ENCODE results near the gene HS3ST3B1.

DNA sequence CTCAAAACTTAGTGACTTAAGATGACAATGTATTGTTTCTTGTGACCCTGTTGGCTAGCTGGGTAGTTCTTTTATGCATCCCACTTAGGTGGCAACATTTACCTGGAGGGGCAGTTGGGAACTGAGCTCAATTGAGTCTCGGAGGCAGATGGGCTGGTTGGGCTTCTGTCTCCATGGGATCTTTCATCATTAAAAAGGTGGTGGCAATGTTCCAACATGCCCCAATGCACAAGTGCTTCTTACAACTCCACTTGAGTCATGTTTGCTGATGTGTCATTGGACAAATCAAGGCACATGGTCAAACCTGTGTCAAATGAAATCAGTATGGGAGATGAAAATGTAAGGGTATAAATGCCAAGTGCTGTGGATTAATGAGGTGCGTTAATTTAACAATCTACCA lies 11.7 kb upstream of the HS3ST3B1 start:
- TF ChIP-seq YY1 (tag by site-specific recombination; IDR thresholded peaks at IDR 0.05) (no peak), ZNF214 (tag by site-specific recombination; IDR thresholded peaks at IDR 0.05; ENCODE audit: borderline replicate concordance) (no peak), ZNF510 (tag by site-specific recombination; IDR thresholded peaks at IDR 0.05; ENCODE audit: insufficient replicate concordance) (no peak)
- TF ChIP-seq, protein P1, sequence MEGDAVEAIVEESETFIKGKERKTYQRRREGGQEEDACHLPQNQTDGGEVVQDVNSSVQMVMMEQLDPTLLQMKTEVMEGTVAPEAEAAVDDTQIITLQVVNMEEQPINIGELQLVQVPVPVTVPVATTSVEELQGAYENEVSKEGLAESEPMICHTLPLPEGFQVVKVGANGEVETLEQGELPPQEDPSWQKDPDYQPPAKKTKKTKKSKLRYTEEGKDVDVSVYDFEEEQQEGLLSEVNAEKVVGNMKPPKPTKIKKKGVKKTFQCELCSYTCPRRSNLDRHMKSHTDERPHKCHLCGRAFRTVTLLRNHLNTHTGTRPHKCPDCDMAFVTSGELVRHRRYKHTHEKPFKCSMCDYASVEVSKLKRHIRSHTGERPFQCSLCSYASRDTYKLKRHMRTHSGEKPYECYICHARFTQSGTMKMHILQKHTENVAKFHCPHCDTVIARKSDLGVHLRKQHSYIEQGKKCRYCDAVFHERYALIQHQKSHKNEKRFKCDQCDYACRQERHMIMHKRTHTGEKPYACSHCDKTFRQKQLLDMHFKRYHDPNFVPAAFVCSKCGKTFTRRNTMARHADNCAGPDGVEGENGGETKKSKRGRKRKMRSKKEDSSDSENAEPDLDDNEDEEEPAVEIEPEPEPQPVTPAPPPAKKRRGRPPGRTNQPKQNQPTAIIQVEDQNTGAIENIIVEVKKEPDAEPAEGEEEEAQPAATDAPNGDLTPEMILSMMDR (tag by site-specific recombination; IDR thresholded peaks at IDR 0.05), result no peak
